OCI-LY3 (cell line): ENCODE results near the gene VEGFC.

ENCODE experiments used
- EZH2phosphoT487 ChIP-seq: fragments of 200-600 bp; shearing (Covaris generic); IDR thresholded peaks from 2 replicates; pipeline ENCODE4 v1.6.1; 2018; ENCODE audit warnings: antibody characterized with exemption, mixed run types, low read depth
- TF ChIP-seq, protein P1 (sequence below): fragments of 200-600, 300-600 bp; sonication (generic); IDR thresholded peaks from 2 replicates; pipeline ENCODE4 v1.5.1; 2014; ENCODE audit warnings: antibody characterized with exemption, low read length, low read depth

DNA sequence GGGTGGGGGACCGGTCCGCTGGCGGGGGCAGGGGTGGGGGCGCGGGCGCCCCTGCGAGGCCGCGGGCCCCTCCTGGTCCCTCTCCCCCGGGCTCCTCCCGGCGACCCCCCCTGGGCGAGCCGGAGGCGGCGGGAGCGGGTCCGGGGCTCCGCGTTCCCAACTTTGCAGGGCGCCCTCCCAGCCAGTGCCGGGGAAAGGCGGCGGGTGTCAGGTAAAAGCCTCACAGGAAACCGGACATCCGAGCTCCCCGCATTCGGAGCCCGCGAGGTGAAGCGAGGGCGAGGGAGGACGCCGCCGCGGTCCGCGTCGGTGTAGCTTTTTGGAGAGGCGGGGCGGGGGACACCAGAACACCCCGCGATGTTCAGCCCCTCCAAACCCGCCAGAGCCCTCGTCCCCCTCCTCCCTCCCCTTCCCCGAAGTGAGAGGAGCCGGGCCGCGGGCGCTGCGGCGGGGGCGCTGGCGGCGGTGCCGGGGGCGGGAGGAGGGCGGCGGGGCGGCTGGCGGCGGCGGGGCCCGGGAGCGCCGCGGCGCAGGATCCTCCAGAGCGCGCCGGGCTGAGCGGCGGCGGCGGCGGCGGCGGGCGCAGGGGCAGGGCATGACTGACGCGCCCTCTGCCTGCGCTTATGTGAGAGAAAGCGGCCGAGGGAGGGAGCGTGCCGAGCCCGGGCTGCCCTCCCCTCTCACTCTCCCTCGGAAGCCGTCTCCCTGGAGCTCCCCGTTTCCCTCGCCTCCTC is at the start of gene VEGFC:
- TF ChIP-seq, protein P1, sequence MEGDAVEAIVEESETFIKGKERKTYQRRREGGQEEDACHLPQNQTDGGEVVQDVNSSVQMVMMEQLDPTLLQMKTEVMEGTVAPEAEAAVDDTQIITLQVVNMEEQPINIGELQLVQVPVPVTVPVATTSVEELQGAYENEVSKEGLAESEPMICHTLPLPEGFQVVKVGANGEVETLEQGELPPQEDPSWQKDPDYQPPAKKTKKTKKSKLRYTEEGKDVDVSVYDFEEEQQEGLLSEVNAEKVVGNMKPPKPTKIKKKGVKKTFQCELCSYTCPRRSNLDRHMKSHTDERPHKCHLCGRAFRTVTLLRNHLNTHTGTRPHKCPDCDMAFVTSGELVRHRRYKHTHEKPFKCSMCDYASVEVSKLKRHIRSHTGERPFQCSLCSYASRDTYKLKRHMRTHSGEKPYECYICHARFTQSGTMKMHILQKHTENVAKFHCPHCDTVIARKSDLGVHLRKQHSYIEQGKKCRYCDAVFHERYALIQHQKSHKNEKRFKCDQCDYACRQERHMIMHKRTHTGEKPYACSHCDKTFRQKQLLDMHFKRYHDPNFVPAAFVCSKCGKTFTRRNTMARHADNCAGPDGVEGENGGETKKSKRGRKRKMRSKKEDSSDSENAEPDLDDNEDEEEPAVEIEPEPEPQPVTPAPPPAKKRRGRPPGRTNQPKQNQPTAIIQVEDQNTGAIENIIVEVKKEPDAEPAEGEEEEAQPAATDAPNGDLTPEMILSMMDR = no peak
- TF ChIP-seq EZH2phosphoT487 = no peak
